Colon (tissue), 2 donors: ENCODE results near the gene ESX1.
"Not testable (repeated sequence)": the region's sequence is repeated elsewhere in the genome, so short reads cannot be mapped to it uniquely, and the experiment has no call there.

Experiments
- FAIRE-seq: peaks from 2 replicates; lab custom pipeline; 2012; peaks lifted over from hg19 to GRCh38; lab: Jason Lieb, UNC
- donor health status: control.
- donor health status: control.

Gene ESX1

GRCh38 chrX:104254442-104255115, at the start of gene ESX1:
Gene ESX1 (minus strand): TSS chrX:104254933. CDS start chrX:104254849, 84 bp downstream.
- no peak for FAIRE-seq

GRCh38 chrX:104295636-104296035, 40.9 kb upstream of the ESX1 start:
- FAIRE-seq = no peak

GRCh38 chrX:104288961-104289360, 34.2 kb upstream of the ESX1 start:
- FAIRE-seq = no peak

- FAIRE-seq = no peak
Observed at GRCh38 chrX:104288269-104288668, 33.5 kb upstream of the ESX1 start.

- no peak for FAIRE-seq
Observed at GRCh38 chrX:104285201-104285600, 30.5 kb upstream of the ESX1 start.

GRCh38 chrX:104284507-104284906, 29.8 kb upstream of the ESX1 start:
- no peak for FAIRE-seq

GRCh38 chrX:104282166-104282725, 27.5 kb upstream of the ESX1 start:
- FAIRE-seq = no peak

GRCh38 chrX:104281564-104281963, 26.8 kb upstream of the ESX1 start:
- no peak for FAIRE-seq

- no peak for FAIRE-seq
Observed at GRCh38 chrX:104280609-104281008, 25.9 kb upstream of the ESX1 start.

GRCh38 chrX:104270916-104271512, 16.3 kb upstream of the ESX1 start:
- FAIRE-seq = peak; percentile 64

- no peak for FAIRE-seq
Observed at GRCh38 chrX:104270212-104270611, 15.5 kb upstream of the ESX1 start.

GRCh38 chrX:104255465-104255864, 732 bp upstream of the ESX1 start:
- FAIRE-seq = no peak

- no peak for FAIRE-seq
Observed at GRCh38 chrX:104253567-104254441, 929 bp downstream of the ESX1 start.

GRCh38 chrX:104250470-104250869, 4.3 kb downstream of the ESX1 start:
- no peak for FAIRE-seq

- FAIRE-seq = not testable (repeated sequence)
Observed at GRCh38 chrX:104230060-104230459, 24.7 kb downstream of the ESX1 start.

- FAIRE-seq = no peak
Observed at GRCh38 chrX:104211187-104211586, 43.5 kb downstream of the ESX1 start.

- FAIRE-seq = no peak
Observed at GRCh38 chrX:104205548-104205947, 49.2 kb downstream of the ESX1 start.
